Measurements from ENCODE around the gene ZC2HC1C. TPM values are rescaled to one million over a fixed set of nuclear protein-coding genes. Genes with fewer than 3 reads are reported as not detected.
A peak's percentile ranks its signal among the peaks of the same experiment; 100 is the strongest.

The ZC2HC1C gene
- total RNA-seq, 2 experiments from 2014 or later = 0.22 to 0.30 TPM

GRCh38 chr14:75113932-75114539, 44.6 kb downstream of the ZC2HC1C start:
- Mint-ChIP-seq H3K27ac (no peak overlapping the region), H3K9me3 (no peaks in the 10 kb centered on the region), H3K27me3 (no peaks in the 10 kb centered on the region), H3K4me1 (ENCODE audit: low read depth) (peaks cover 11% of the 10 kb centered on the region), H3K4me3 (no peak overlapping the region), H3K36me3 (ENCODE audit: low read depth) (peaks cover 100% of the 10 kb centered on the region)
- H3K36me3 ChIP-seq (ENCODE audit: insufficient read depth, low read length) = peaks cover 99% of the 10 kb centered on the region
- DNase-seq (peak in 1 of 14 experiments; percentile 47), ATAC-seq (ENCODE audit: poor library complexity) (no peak)
- ChIA-PET CTCF (no interaction called here), POLR2A (no interaction called here)
- H3K4me3 ChIP-seq (ENCODE audit: low read length) = no peak overlapping the region
- intact Hi-C loops (cut with DNase I, micrococcal nuclease) = no loop called here
- no peak for TF ChIP-seq CTCF (IDR thresholded peaks at IDR 0.05)
- no peaks in the 10 kb centered on the region for H3K9me3 ChIP-seq (ENCODE audit: control insufficient read depth in 1 of 2, insufficient read depth in 1 of 2, low read length in 2 of 2)
- no peak overlapping the region for H3K27ac ChIP-seq (ENCODE audit: low read depth in 1 of 2, low read length in 2 of 2)
- peaks cover 3% of the 10 kb centered on the region for H3K4me1 ChIP-seq (ENCODE audit: insufficient read depth, low read length)
- no peaks in the 10 kb centered on the region for H3K27me3 ChIP-seq (ENCODE audit: control insufficient read depth in 1 of 2, insufficient read depth in 2 of 2, low read length in 2 of 2)

GRCh38 chr14:75119056-75119455, 49.6 kb downstream of the ZC2HC1C start:
- Histone ChIP-seq H3K27me3 (ENCODE audit: control insufficient read depth in 1 of 2, insufficient read depth in 2 of 2, low read length in 2 of 2) (no peaks in the 10 kb centered on the region), H3K36me3 (ENCODE audit: insufficient read depth, low read length) (peaks cover 77% of the 10 kb centered on the region), H3K4me3 (ENCODE audit: low read length) (no peak overlapping the region), H3K27ac (ENCODE audit: low read depth in 1 of 2, low read length in 2 of 2) (no peak overlapping the region), H3K4me1 (ENCODE audit: insufficient read depth, low read length) (peaks cover 5% of the 10 kb centered on the region), H3K9me3 (ENCODE audit: control insufficient read depth in 1 of 2, insufficient read depth in 1 of 2, low read length in 2 of 2) (no peaks in the 10 kb centered on the region)
- CTCF ChIA-PET = no interaction called here
- Mint-ChIP-seq H3K27ac (no peak overlapping the region), H3K4me3 (no peak overlapping the region), H3K4me1 (ENCODE audit: low read depth) (peaks cover 12% of the 10 kb centered on the region), H3K36me3 (ENCODE audit: low read depth) (peaks cover 85% of the 10 kb centered on the region), H3K9me3 (no peaks in the 10 kb centered on the region), H3K27me3 (no peaks in the 10 kb centered on the region)
- no peak for TF ChIP-seq CTCF (IDR thresholded peaks at IDR 0.05)
- POLR2A ChIA-PET = interaction anchor here (2.7 kb wide), 1 partner anchor 7 kb away, joined by 12 read pairs; the partner anchor contains the start of gene NEK9
- intact Hi-C loops (cut with DNase I, micrococcal nuclease) = no loop called here
- no peak for DNase-seq
- ATAC-seq (ENCODE audit: poor library complexity) = no peak

- H3K27ac ChIP-seq (ENCODE audit: low read depth in 1 of 2, low read length in 2 of 2) = no peak overlapping the region
- H3K36me3 ChIP-seq (ENCODE audit: insufficient read depth, low read length) = peaks cover 61% of the 10 kb centered on the region
- no peaks in the 10 kb centered on the region for H3K9me3 ChIP-seq (ENCODE audit: control insufficient read depth in 1 of 2, insufficient read depth in 1 of 2, low read length in 2 of 2)
- H3K27ac Mint-ChIP-seq = peak overlapping the region; percentile 49
- no peak for TF ChIP-seq CTCF (IDR thresholded peaks at IDR 0.05)
- ATAC-seq (ENCODE audit: poor library complexity) (no peak), DNase-seq (no peak)
- peaks cover 71% of the 10 kb centered on the region for H3K36me3 Mint-ChIP-seq (ENCODE audit: low read depth)
- intact Hi-C loops (cut with DNase I, micrococcal nuclease) = no loop called here
- H3K4me1 ChIP-seq (ENCODE audit: insufficient read depth, low read length) = peaks cover 11% of the 10 kb centered on the region
- H3K4me3 Mint-ChIP-seq = no peak overlapping the region
- H3K27me3 Mint-ChIP-seq = no peaks in the 10 kb centered on the region
- ChIA-PET CTCF (interaction anchor here (0.7 kb wide), 1 partner anchor 55 kb away, joined by 3 read pairs; no protein-coding TSS in a partner anchor), POLR2A (no interaction called here)
- H3K27me3 ChIP-seq (ENCODE audit: control insufficient read depth in 1 of 2, insufficient read depth in 2 of 2, low read length in 2 of 2) = no peaks in the 10 kb centered on the region
- H3K9me3 Mint-ChIP-seq = no peaks in the 10 kb centered on the region
- H3K4me1 Mint-ChIP-seq (ENCODE audit: low read depth) = peaks cover 22% of the 10 kb centered on the region
- H3K4me3 ChIP-seq (ENCODE audit: low read length) = no peak overlapping the region
These were observed 51.3 kb downstream of the ZC2HC1C start for GRCh38 chr14:75120541-75121291.
